Heart left ventricle (tissue), 16 donors: ENCODE results near the gene NFE2L2. TPM values are rescaled to one million over a fixed set of nuclear protein-coding genes. Genes with fewer than 3 reads are reported as not detected.
"Not testable (repeated sequence)": the region's sequence is repeated elsewhere in the genome, so short reads cannot be mapped to it uniquely, and the experiment has no call there.

Experiments used
- ATAC-seq, 4 donors: fragments of 200-7000 bp; cut with Tn5 transposase; one replicate each; pipeline ENCODE4 v1.9.1; 2020 to 2022; ENCODE audit warnings: moderate library complexity in 4 of 4, mild to moderate bottlenecking in 3 of 4, moderate number of reproducible peaks in 1 of 4
- DNase-seq, 5 donors: peaks; one replicate each; pipeline ENCODE4 v3.0.0-alpha.2; 2020
- H3K27ac ChIP-seq, 12 donors: fragments of 200-600 bp; sonication (generic) in 4 of 12; one replicate each; pipeline versions ENCODE4 v1.5.0 to v1.8.0; 2016 to 2022; ENCODE audit warnings: mild to moderate bottlenecking in 2 of 12
- H3K27me3 ChIP-seq, 9 donors: fragments of 200-600 bp; sonication (generic) in 2 of 9; one replicate each; pipeline versions ENCODE4 v1.5.1 to v1.8.0; 2016 to 2022; ENCODE audit warnings: mild to moderate bottlenecking in 3 of 9
- H3K36me3 ChIP-seq, 9 donors: fragments of 200-600 bp; sonication (generic) in 2 of 9; one replicate each; pipeline versions ENCODE4 v1.5.0 to v1.8.0; 2018 to 2022; ENCODE audit warnings: mild to moderate bottlenecking in 2 of 9
- H3K4me1 ChIP-seq, 12 donors: fragments of 200-600 bp; sonication (generic) in 4 of 12; one replicate each; pipeline versions ENCODE4 v1.5.0 to v1.8.0; 2016 to 2022; ENCODE audit warnings: mild to moderate bottlenecking in 3 of 12
- H3K4me3 ChIP-seq, 12 donors: fragments of 200-600 bp; sonication (generic) in 4 of 12; one replicate each; pipeline versions ENCODE4 v1.5.0 to v1.8.0; 2017 to 2022; ENCODE audit warnings: mild to moderate bottlenecking in 9 of 12, moderate library complexity in 4 of 12
- H3K9me3 ChIP-seq, 12 donors: fragments of 200-600 bp; sonication (generic) in 4 of 12; one replicate each; pipeline versions ENCODE4 v1.5.0 to v1.8.0; 2016 to 2022; ENCODE audit warnings: mild to moderate bottlenecking in 1 of 12
- POLR2A ChIP-seq, 2 donors: fragments of 450-650 bp; IDR thresholded peaks; one replicate each; pipeline ENCODE4 v1.6.1; 2017; ENCODE audit warnings: antibody characterized with exemption in 2 of 2, mild to moderate bottlenecking in 2 of 2, moderate library complexity in 2 of 2
- WGBS, 4 donors: extraction: QIAGEN DNeasy Blood & Tissue Kit in 2 of 4; methylation state at CpG; one replicate each; pipeline versions ENCODE4 v1.1.5 to v1.1.7; 2013 to 2018; 5-methylcytosine and 5-hydroxymethylcytosine counted together
- intact Hi-C, 10 donors: fragments of 100-400 bp; cut with DNase I; formaldehyde crosslinking; loops; one replicate each; pipeline versions ENCODE4 v1.11.1 to v1.14.2; 2022
- polyA plus RNA-seq, 2 donors: library from polyadenylated mRNA; stranded (reverse); fragments of 200-250 nt; gene quantifications; one replicate each; pipeline ENCODE4 v1.2.3, GENCODE V29; 2013
- total RNA-seq, 9 donors: library from RNA; depleted of rRNA in 2 of 9; stranded (reverse); fragments of >200 nt in 2 of 9; fragmentation: NEBNext Ultra II Directional in 3 of 9; extraction: Animal tissue kit (Norgen Biotek cat#: 25700) in 3 of 9; gene quantifications; one replicate each; pipeline versions ENCODE4 v1.1.0 to v1.2.4, GENCODE V29; 2016 to 2023
- TF ChIP-seq, protein P1 (sequence below), 12 donors: fragments of 200-600 bp; sonication (generic) in 4 of 12; IDR thresholded peaks; one replicate each; pipeline versions ENCODE4 v1.5.0 to v1.8.0; 2018 to 2022; ENCODE audit warnings: antibody characterized with exemption in 12 of 12, mild to moderate bottlenecking in 5 of 12
- donor health status: ischemic (EF 13 %, LVEDD 7.1; RV severe dilation, severe dysfunction).
- donor health status: healthy with polysubstance abuse.
- donor health status: DM: no; HTN: yes; CAD: no.
- donor health status: DM: no; HTN: no; CAD: no.
- donor health status: ischemic (EF 25% LVEDD 6.9; RV normal size, moderate dysfunction).
- donor health status: ischemic (EF 25% LVEDD 5.7; RV mildly dilated, moderate dysfunction).
- donor health status: healthy.
- donor health status: DM: yes; HTN: yes; CAD: no.
- donor health status: ischemic (EF 35%, LVEDD 5.7; RV mildly dilated, moderate dysfunction).
- donor health status: nonischemic (EF 11% LVEDD 7.7; RV severe dilation, severe dysfunction).
- donor health status: DM: yes; HTN: yes; CAD: no.
- donor health status: PGD.
- donor health status: ischemic (EF 29% LVEDD 5.4; RV normal size, mild dysfunction).
- donor health status: nonischemic (EF 23%, LVEDD 6.1; RV moderate dilation, normal function).

The NFE2L2 gene
- total and polyA plus RNA-seq, 11 donors, result 17.0 to 82.5 (median 54.8) TPM

- H3K27ac ChIP-seq, result no peak overlapping the region
These were observed 42.6 kb downstream of the NFE2L2 start for GRCh38 chr2:177221970-177222369.

GRCh38 chr2:177221534-177221933 is 43.0 kb downstream of the NFE2L2 start:
- peaks cover under 1 to 98% (median 85%) of the 10 kb centered on the region in 9 donors for H3K36me3 ChIP-seq
- no peak for ATAC-seq
- H3K9me3 ChIP-seq, result no peaks in the 10 kb centered on the region
- intact Hi-C loops, result no loop called here
- TF ChIP-seq POLR2A (IDR thresholded peaks at IDR 0.05), result no peak
- TF ChIP-seq, protein P1, sequence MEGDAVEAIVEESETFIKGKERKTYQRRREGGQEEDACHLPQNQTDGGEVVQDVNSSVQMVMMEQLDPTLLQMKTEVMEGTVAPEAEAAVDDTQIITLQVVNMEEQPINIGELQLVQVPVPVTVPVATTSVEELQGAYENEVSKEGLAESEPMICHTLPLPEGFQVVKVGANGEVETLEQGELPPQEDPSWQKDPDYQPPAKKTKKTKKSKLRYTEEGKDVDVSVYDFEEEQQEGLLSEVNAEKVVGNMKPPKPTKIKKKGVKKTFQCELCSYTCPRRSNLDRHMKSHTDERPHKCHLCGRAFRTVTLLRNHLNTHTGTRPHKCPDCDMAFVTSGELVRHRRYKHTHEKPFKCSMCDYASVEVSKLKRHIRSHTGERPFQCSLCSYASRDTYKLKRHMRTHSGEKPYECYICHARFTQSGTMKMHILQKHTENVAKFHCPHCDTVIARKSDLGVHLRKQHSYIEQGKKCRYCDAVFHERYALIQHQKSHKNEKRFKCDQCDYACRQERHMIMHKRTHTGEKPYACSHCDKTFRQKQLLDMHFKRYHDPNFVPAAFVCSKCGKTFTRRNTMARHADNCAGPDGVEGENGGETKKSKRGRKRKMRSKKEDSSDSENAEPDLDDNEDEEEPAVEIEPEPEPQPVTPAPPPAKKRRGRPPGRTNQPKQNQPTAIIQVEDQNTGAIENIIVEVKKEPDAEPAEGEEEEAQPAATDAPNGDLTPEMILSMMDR (IDR thresholded peaks at IDR 0.05), result no peak
- no peaks in the 10 kb centered on the region for H3K27me3 ChIP-seq
- 92 to 95% (median 94%) methylated on average over 3 of the region's 3 CpGs for WGBS, 4 donors
- no peak for DNase-seq
- peaks cover 0 to 42% (median 26%) of the 10 kb centered on the region in 12 donors for H3K4me1 ChIP-seq
- H3K4me3 ChIP-seq, result no peak overlapping the region
- no peak overlapping the region for H3K27ac ChIP-seq

More at GRCh38 chr2:177221970-177222369, 42.6 kb downstream of the NFE2L2 start:
- DNase-seq (no peak), ATAC-seq (no peak)
- H3K4me3 ChIP-seq, result no peak overlapping the region
- TF ChIP-seq POLR2A (IDR thresholded peaks at IDR 0.05), result no peak
- TF ChIP-seq, protein P1 (IDR thresholded peaks at IDR 0.05), result no peak
- intact Hi-C loops, result no loop called here
- peaks cover 0 to 38% (median 22%) of the 10 kb centered on the region in 12 donors for H3K4me1 ChIP-seq
- whole genome bisulfite sequencing, 4 donors, result 86 to 90% (median 88%) methylated on average over 3 of the region's 3 CpGs
- peaks cover 0 to 98% (median 81%) of the 10 kb centered on the region in 9 donors for H3K36me3 ChIP-seq
- no peaks in the 10 kb centered on the region for H3K27me3 ChIP-seq
- H3K9me3 ChIP-seq, result no peaks in the 10 kb centered on the region

DNA sequence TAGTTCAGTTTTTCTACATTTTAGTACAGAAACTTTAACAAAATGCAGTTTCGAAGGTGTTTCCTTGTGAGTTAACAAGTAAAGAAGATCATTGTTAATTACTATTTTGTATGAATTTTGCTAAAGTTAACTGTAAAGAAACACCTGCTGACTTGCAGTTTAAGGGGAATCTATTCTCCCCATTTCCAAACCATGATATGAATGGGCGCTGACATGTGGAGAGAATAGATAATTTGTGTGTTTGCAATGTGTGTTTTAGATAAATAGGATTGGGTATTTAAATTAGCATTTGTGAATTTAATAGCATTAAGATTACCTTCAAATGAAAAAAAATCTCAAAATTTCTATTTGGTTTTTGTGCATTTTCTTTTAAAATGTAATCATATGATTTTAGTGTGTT is 44.7 kb downstream of the NFE2L2 start:
- H3K9me3 ChIP-seq, DNase-seq, intact Hi-C loops, H3K27me3 ChIP-seq, ATAC-seq, H3K4me3 ChIP-seq, H3K27ac ChIP-seq: not testable (repeated sequence)
- peaks cover 3 to 59% (median 40%) of the 10 kb centered on the region in 12 donors for H3K4me1 ChIP-seq
- 95 to 98% (median 97%) methylated on average over 2 of the region's 2 CpGs for WGBS, 4 donors
- H3K36me3 ChIP-seq, result peaks cover 3 to 100% (median 94%) of the 10 kb centered on the region in 9 donors

GRCh38 chr2:177217247-177217843 is 47.2 kb downstream of the NFE2L2 start:
- ATAC-seq (no peak), DNase-seq (no peak)
- peaks cover 3 to 83% (median 72%) of the 10 kb centered on the region in 9 donors for H3K36me3 ChIP-seq
- TF ChIP-seq POLR2A (IDR thresholded peaks at IDR 0.05), result no peak
- TF ChIP-seq, protein P1 (IDR thresholded peaks at IDR 0.05), result no peak
- no peaks in the 10 kb centered on the region for H3K27me3 ChIP-seq
- intact Hi-C loops, result loop anchor here in 2 of 10 donors (2.0 kb wide), 2 partner anchors 13 to 15 kb away; no protein-coding TSS in a partner anchor
- no peak overlapping the region for H3K4me3 ChIP-seq
- 75 to 89% (median 85%) methylated on average over 5 of the region's 5 CpGs for WGBS, 4 donors
- no peaks in the 10 kb centered on the region for H3K9me3 ChIP-seq
- H3K4me1 ChIP-seq, result peaks cover 10 to 69% (median 51%) of the 10 kb centered on the region in 12 donors
- no peak overlapping the region for H3K27ac ChIP-seq
